ENCODE measurements around the gene ASTN2. TPM values are rescaled to one million over a fixed set of nuclear protein-coding genes. Genes with fewer than 3 reads are reported as not detected.

Gene ASTN2
- total and polyA plus RNA-seq, 10 of the 15 experiments (the other 5 are each of a cell fraction or from before 2014, with no cell fraction given): 1.4 to 15.7 (median 7.0) TPM

DNA sequence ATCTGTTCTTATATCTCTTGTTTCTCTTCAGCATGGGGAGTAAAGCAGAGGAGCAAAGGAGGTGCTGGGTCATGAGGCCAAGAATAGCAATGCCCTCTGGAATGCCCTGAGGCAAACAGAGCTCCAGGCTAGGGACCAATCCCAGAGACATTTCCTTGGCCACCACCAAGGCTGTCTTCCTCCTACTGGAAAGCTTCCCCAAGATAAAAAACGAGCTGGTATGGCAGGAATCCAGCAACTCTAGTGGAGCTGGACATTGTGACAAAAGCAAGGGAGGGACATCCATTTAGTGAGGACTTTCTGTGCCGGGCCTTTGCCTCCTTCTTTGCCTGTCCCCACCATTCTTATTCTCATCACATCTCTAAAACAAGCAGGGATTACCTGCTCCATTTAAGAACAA lies 161.6 kb downstream of the ASTN2 start:
- 0% methylated on average over 2 of the region's 2 CpGs for WGBS (ENCODE audit: insufficient coverage, insufficient replicate concordance, low lambda C conversion rate, missing lambda C conversion rate)
- CTCF ChIA-PET: no interaction called here
- in situ Hi-C loops (cut with MboI): no loop called here
- TF ChIP-seq KAT2A (conservative IDR thresholded peaks at IDR 0.05; ENCODE audit: control insufficient read depth, low read depth, low read length) (no peak), EGR1 (IDR thresholded peaks at IDR 0.05; ENCODE audit: borderline replicate concordance in 1 of 2, low read depth in 2 of 2, low read length in 2 of 2) (no peak), RAD21 (IDR thresholded peaks at IDR 0.05; ENCODE audit: insufficient read depth, low read depth, low read length) (no peak), ATF7 (IDR thresholded peaks at IDR 0.05; ENCODE audit: low read depth) (no peak), SUPT20H (IDR thresholded peaks at IDR 0.05; ENCODE audit: borderline replicate concordance, control insufficient read depth, low read depth, low read length) (no peak), HDGF (IDR thresholded peaks at IDR 0.05) (no peak), LARP7 (IDR thresholded peaks at IDR 0.05) (no peak), ETV6 (conservative IDR thresholded peaks at IDR 0.05 in 1 of 2, IDR thresholded peaks at IDR 0.05 in 1 of 2; ENCODE audit: borderline replicate concordance in 1 of 2, low read depth in 1 of 2) (no peak), TAF1 (IDR thresholded peaks at IDR 0.05; ENCODE audit: borderline replicate concordance, low read depth, low read length) (no peak), CREM (IDR thresholded peaks at IDR 0.05; ENCODE audit: low read depth) (no peak), SRF (IDR thresholded peaks at IDR 0.05; ENCODE audit: low read depth in 2 of 2, low read length in 2 of 2) (no peak), CHD2 (IDR thresholded peaks at IDR 0.05; ENCODE audit: borderline replicate concordance, low read depth, low read length) (no peak), HDAC2 (IDR thresholded peaks at IDR 0.05) (no peak), MTA3 (IDR thresholded peaks at IDR 0.05; ENCODE audit: borderline replicate concordance, low read length) (no peak), TCF7 (IDR thresholded peaks at IDR 0.05; ENCODE audit: borderline replicate concordance) (no peak), MYC (IDR thresholded peaks at IDR 0.05; ENCODE audit: insufficient read depth, insufficient read length, insufficient replicate concordance, low read length, severe bottlenecking) (no peak)
- TF ChIP-seq, protein P1, sequence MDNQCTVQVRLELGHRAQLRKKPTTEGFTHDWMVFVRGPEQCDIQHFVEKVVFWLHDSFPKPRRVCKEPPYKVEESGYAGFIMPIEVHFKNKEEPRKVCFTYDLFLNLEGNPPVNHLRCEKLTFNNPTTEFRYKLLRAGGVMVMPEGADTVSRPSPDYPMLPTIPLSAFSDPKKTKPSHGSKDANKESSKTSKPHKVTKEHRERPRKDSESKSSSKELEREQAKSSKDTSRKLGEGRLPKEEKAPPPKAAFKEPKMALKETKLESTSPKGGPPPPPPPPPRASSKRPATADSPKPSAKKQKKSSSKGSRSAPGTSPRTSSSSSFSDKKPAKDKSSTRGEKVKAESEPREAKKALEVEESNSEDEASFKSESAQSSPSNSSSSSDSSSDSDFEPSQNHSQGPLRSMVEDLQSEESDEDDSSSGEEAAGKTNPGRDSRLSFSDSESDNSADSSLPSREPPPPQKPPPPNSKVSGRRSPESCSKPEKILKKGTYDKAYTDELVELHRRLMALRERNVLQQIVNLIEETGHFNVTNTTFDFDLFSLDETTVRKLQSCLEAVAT (IDR thresholded peaks at IDR 0.05): no peak
- TF ChIP-seq, protein P2, sequence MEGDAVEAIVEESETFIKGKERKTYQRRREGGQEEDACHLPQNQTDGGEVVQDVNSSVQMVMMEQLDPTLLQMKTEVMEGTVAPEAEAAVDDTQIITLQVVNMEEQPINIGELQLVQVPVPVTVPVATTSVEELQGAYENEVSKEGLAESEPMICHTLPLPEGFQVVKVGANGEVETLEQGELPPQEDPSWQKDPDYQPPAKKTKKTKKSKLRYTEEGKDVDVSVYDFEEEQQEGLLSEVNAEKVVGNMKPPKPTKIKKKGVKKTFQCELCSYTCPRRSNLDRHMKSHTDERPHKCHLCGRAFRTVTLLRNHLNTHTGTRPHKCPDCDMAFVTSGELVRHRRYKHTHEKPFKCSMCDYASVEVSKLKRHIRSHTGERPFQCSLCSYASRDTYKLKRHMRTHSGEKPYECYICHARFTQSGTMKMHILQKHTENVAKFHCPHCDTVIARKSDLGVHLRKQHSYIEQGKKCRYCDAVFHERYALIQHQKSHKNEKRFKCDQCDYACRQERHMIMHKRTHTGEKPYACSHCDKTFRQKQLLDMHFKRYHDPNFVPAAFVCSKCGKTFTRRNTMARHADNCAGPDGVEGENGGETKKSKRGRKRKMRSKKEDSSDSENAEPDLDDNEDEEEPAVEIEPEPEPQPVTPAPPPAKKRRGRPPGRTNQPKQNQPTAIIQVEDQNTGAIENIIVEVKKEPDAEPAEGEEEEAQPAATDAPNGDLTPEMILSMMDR (IDR thresholded peaks at IDR 0.05 in 2 of 3, conservative IDR thresholded peaks at IDR 0.05 in 1 of 3; ENCODE audit: control insufficient read depth in 2 of 3, extremely low read depth in 1 of 3, insufficient read depth in 1 of 3, low read depth in 3 of 3, low read length in 3 of 3): no peak
- TF ChIP-seq, protein P3, sequence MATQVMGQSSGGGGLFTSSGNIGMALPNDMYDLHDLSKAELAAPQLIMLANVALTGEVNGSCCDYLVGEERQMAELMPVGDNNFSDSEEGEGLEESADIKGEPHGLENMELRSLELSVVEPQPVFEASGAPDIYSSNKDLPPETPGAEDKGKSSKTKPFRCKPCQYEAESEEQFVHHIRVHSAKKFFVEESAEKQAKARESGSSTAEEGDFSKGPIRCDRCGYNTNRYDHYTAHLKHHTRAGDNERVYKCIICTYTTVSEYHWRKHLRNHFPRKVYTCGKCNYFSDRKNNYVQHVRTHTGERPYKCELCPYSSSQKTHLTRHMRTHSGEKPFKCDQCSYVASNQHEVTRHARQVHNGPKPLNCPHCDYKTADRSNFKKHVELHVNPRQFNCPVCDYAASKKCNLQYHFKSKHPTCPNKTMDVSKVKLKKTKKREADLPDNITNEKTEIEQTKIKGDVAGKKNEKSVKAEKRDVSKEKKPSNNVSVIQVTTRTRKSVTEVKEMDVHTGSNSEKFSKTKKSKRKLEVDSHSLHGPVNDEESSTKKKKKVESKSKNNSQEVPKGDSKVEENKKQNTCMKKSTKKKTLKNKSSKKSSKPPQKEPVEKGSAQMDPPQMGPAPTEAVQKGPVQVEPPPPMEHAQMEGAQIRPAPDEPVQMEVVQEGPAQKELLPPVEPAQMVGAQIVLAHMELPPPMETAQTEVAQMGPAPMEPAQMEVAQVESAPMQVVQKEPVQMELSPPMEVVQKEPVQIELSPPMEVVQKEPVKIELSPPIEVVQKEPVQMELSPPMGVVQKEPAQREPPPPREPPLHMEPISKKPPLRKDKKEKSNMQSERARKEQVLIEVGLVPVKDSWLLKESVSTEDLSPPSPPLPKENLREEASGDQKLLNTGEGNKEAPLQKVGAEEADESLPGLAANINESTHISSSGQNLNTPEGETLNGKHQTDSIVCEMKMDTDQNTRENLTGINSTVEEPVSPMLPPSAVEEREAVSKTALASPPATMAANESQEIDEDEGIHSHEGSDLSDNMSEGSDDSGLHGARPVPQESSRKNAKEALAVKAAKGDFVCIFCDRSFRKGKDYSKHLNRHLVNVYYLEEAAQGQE (IDR thresholded peaks at IDR 0.05; ENCODE audit: low read depth, low read length): no peak

More for the DNA sequence above, 161.6 kb downstream of the ASTN2 start:
- Histone ChIP-seq H3K79me2 (ENCODE audit: control insufficient read depth, insufficient read depth, low read length) (no peaks in the 10 kb centered on the region), H3K4me1 (ENCODE audit: control insufficient read depth, insufficient read depth, low read length) (no peaks in the 10 kb centered on the region), H3K9me3 (replicated peaks; ENCODE audit: control insufficient read depth, insufficient read depth, low read length) (no peaks in the 10 kb centered on the region), H3K36me3 (ENCODE audit: control insufficient read depth in 2 of 2, insufficient read depth in 2 of 2, low read length in 1 of 2) (no peaks in the 10 kb centered on the region), H2AFZ (ENCODE audit: control insufficient read depth, low read depth, low read length) (no peak overlapping the region), H4K20me1 (ENCODE audit: control insufficient read depth, insufficient read depth) (no peaks in the 10 kb centered on the region), H3K4me3 (no peak overlapping the region), H3K27me3 (replicated peaks in 1 of 2; ENCODE audit: control insufficient read depth in 2 of 2, insufficient read depth in 2 of 2, low read length in 1 of 2) (peaks cover 0 to 1% of the 10 kb centered on the region in 2 experiments; a peak in 1 of 4 replicates), H3K4me2 (ENCODE audit: control insufficient read depth, insufficient read depth) (no peak overlapping the region), H3K9ac (ENCODE audit: control insufficient read depth, insufficient read depth, low read length) (no peak overlapping the region), H3K27ac (ENCODE audit: control insufficient read depth, insufficient read depth) (no peak overlapping the region)
- DNase-seq (ENCODE audit: low read depth, low spot score) (no peak), ATAC-seq (no peak), FAIRE-seq (no peak)
- RAD21 ChIA-PET (ENCODE audit: unreplicated experiment): no interaction called here
- SMC1A ChIA-PET (ENCODE audit: uncharacterized antibody, unreplicated experiment): no interaction called here
- BruUV-seq (replicated peaks): no TSS peak
- intact Hi-C loops (cut with micrococcal nuclease; ENCODE audit: unreplicated experiment): no loop called here
- POLR2A ChIA-PET: no interaction called here
